NCI-H510A (cell line): Measurements from ENCODE around the gene LRP1B.

Source experiments
- DNase-seq: peaks from one replicate; lab custom pipeline; 2025; lab: John Stamatoyannopoulos, UW

Gene LRP1B

DNA sequence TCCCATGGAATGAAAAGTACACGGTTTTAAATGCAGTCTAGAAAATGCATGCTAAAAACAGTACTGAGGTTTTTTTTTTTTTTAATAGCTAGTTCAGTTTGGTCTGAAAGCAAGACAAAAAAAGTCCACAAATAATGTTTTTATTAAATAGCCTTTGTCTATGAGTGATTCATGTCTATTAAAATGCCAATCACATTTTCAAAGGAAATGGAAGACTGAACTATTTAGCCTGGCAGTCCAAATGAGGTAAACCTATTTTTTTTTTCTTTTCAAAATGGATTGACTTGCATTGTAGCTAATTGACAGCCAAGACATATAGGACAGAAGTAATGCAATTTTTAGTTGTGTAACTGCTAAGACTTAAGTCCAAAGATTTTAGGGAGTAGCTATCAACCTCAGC lies 90.3 kb downstream of the LRP1B start:
- DNase-seq, result no peak

DNA sequence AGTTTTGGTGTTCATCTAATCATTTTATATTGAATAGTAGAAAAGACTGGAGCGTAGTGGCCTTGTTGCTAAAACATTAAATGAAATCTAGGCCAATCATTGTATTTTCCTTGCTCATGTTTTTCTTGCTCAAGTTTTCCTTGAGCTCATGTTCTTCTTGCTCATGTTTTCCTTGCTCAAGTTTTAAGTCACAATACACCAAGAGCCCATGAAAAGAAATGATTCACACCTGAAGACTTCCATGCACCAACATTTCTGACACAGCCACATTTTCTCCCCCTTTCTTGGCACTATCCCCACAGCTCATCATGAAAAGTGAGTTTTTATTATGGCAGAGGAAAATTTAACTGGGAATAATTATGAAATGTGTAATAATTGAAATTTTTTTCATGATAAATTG lies 92.0 kb downstream of the LRP1B start:
- DNase-seq, result no peak

GRCh38 chr2:142037744-142038143 lies 93.1 kb downstream of the LRP1B start:
- DNase-seq, result no peak

GRCh38 chr2:142037066-142037465 lies 93.8 kb downstream of the LRP1B start:
- no peak for DNase-seq

DNA sequence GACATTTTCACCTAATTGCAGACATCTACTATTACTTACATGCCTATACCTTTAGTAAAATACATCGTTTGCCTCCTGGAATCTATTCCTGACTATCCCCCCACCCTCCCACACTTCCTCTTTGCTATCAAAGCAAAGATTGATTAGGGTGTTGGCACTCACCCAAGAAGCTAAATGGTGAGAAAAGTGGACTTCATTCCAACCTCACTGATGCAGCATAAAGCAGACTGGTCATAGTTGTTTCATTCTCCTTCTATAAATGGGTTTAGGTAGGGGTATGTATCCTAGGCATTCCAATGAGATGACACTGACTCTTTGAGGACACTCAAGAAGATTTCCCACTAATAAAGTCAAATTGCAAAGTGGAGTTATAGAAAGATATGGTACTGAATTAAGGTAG lies 97.4 kb downstream of the LRP1B start:
- no peak for DNase-seq

- DNase-seq, result no peak
Observed at GRCh38 chr2:142031656-142032055, 99.2 kb downstream of the LRP1B start.

- DNase-seq, result no peak
Observed at GRCh38 chr2:142030735-142031134, 100.1 kb downstream of the LRP1B start.

GRCh38 chr2:142029974-142030373 lies 100.8 kb downstream of the LRP1B start:
- no peak for DNase-seq

- DNase-seq, result no peak
Observed at GRCh38 chr2:142025394-142025793, 105.4 kb downstream of the LRP1B start.

- no peak for DNase-seq
Observed at GRCh38 chr2:142020368-142020767, 110.4 kb downstream of the LRP1B start.

DNA sequence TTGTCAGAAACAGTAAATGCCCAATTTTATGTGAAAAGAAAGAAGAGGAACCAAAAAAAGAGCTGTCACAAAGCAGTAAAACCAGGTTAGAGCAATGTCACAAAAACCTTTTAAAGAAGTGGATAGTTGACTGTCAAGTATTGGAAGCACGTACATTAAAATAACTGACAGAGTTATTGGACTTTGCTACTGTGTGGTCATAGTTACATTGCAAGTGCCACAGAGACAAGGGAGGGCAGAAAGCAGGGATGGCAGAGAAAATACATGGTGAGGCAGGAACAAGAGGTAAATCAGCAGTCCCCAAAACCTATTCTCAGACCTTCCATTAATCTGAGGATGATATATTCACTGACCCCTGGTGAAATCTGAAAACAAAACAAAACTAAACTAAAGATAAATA lies 116.3 kb downstream of the LRP1B start:
- DNase-seq, result no peak

- no peak for DNase-seq
Observed at GRCh38 chr2:142012797-142013196, 118.0 kb downstream of the LRP1B start.

DNA sequence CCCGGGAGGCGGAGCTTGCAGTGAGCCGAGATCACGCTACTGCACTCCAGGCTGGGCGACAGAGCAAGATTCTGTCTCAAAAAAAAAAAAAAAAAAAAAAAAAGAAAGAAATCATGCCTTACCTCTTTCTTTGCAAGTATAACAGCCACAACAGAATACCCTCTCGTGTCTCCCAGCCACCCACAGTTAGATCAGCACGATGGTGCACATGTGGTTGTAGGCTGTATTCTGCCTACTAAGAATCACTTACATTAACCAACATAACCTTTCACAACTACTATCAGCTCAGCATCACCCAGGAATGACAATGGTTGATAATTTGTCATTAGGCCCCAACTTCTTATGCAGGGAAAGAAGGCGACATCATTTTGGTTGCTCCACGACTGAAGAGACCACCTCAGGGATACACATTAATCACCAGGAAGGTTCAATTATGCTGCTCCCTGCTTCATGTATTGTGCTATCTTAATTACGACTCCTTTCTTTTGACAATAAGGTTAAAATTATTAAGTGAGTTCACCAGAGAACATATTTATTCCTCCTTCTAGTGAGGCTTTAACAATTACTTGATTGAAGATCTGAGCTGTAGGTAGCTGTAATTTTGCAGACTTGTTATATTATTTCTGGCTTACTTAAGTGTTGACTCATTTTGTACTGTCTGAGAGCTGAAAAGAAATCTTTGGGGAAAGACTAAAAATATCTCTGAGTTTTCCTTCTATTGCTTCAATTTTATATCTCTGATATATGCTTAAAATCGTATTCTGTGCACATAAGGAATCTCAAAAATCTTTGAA lies 120.1 kb downstream of the LRP1B start:
- DNase-seq, result no peak

DNA sequence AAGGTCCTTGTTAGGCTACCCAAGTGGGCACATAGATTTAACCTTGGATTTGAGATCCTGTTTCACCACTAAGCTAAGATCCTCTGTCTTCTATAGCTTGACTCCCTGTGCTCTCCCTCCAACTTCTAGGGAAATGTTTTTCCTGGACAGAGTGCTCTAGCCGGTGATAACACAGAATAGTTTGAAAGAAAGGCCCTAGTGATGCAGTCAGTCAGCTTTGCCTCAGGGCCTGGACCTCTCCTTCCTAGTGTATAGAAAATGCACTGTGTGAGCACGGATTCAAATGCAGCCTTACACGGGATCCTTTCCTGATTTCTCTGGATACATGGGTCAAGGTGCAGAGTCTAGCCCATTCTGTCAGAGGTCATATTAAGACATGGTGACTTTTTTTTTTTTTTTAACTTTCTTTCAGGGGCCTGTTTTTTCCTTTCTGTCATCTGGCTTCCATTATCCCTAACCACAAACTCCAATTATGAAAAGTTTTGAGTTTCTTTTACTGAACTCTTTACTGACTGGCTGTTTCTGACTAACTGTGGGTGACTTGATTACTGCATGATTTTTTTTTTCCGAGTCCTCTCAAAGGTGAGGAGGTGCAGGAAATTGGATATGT lies 122.6 kb downstream of the LRP1B start:
- no peak for DNase-seq

DNA sequence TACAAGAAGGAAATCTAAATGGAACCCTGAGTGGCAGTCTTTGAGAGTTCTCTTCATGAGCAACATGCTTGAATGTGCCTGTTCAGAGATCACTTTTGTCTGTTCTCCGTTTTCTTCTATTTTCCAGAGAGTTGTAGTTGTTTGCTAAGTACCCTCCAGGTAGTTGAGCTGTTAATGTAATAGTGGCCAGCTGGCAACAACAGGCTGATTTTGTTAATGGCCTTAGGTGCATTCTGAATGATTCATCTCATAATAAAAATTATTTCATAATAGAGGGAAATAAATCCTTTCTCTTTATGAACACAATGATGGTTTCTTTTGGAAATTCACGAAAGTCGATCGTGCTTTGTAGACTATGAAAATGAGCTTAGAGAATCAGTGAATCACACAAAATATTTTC lies 136.8 kb downstream of the LRP1B start:
- no peak for DNase-seq

DNA sequence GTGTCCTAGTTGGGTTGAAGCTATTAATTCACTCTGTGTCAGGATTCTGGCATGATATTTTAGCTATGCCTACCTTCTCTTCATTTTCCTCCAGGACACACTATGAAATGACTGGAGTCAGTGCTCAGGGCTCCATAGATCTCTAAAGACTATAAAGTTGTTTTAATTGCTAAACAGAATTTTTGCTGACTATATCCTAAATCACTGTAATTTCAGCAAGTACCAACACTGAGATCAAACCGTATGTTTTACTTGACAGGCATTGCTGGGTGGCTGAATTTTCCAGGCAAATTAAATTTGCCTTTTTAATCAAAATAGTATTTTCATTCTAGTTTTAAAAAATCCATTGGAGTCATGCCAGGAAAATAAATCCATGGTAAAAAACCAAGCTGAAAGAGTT lies 138.1 kb downstream of the LRP1B start:
- DNase-seq, result no peak

- no peak for DNase-seq
Observed at GRCh38 chr2:141968433-141968832, 162.4 kb downstream of the LRP1B start.

DNA sequence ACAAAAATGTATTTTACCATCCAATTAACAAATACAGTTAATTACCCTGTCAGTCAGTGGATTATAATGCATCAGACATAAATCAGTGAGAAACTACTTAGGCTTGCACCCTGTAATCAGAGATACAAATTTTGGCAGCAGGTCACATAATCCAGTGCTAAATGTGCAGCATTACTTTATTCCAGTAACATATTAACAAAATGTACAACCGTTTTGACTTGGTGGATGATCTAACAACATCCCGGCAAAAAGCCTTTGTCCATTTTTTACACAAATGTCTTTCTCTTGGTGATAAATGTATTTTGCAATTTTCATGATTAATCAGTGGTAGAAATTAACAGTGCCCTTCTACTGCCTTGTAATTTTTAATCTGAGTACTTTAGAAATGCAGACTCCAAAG lies 162.8 kb downstream of the LRP1B start:
- DNase-seq, result no peak

- DNase-seq, result no peak
Observed at GRCh38 chr2:141967503-141967902, 163.3 kb downstream of the LRP1B start.

GRCh38 chr2:141959941-141960340 lies 170.9 kb downstream of the LRP1B start:
- DNase-seq, result no peak

DNA sequence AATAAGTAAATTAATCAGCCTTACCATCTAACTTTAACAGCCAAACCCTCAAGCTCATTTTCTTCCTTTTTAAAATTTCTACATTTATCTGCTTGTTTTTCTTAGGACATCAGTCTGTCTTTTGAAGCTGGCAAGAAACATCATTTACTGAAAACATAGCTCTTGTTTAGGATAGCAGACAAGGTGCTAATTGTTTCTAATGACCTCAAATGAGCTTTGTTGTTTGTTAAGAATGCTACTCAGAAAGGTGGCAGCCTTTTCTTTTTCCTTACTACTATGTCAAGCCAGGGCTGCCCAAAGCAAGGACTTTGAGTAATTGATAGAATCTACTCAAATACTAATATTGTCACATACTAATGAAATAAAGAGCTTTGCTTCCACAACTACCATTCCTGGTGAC lies 171.8 kb downstream of the LRP1B start:
- no peak for DNase-seq

DNA sequence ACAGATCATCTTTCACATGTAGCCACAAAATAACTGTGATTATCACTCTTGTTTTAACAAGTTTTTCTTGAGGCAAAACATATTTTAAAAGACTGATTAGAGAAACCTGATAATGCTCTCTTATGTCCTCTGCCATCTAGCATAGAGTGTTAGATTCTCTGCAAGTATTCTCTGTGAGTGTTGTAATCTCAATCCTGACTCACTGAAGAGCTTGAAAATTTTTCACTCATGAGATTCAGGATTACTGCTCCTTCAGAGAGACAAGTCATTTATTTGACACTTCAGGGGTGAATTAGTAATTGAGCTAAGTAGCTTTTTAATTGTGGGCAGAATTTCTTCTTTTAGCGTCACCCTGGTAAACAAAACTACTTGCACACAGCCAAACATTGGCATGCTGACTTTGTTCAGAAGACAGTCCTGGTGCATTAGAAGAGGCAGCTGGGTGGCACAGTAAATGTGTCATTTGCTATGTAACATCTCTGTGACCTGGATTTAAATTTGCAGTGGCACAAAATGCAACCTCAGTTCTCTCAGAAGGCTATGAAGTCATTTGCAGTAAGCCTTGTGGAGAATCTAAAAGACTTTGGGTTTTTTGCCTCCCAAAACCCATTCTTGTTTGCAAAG lies 172.9 kb downstream of the LRP1B start:
- no peak for DNase-seq

DNA sequence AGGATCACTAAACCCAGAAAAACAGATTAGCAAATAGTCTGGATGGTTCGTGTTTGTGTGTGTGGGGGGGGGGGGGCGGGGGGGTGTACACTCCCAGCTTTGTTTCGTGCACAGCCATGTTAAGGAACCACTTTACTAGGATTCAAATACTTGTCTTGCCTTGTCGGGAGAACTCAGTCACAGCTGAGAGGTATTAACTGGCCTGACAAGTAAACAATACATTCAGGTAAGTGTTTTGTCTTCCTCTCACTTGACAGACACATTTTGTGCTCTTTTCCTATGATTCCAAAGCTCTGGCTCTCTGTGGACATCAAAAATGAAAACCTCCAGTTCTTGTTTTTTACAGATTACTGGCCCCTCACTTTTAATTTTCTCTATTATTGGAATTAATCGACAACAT lies 173.5 kb downstream of the LRP1B start:
- peak; percentile 3 for DNase-seq
